ENCODE results near the gene HERC4.

Gene HERC4

DNA sequence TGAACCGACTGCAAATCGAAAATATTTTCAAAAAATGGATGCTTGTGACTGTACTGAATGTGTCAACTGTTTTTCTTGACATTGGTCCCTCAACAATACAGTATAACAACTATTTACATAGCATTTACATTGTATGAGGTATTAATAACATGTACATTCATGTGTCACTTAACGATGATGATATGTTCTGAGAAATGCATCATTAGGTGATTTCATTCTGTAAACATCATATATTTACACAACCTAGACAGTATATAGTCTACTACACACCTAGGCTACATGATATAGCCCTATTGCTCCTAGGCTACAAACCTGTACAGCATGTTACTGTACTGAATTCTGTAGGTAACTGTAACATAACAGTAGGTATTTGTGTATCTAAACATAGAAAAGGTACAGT, 150.9 kb downstream of the HERC4 start:
- H3F3A ChIP-seq (ENCODE audit: low read depth), result no peaks in the 10 kb centered on the region
- no peak for TF ChIP-seq EZH2phosphoT487 (IDR thresholded peaks at IDR 0.05; ENCODE audit: borderline replicate concordance)
- TF ChIP-seq, protein P1, sequence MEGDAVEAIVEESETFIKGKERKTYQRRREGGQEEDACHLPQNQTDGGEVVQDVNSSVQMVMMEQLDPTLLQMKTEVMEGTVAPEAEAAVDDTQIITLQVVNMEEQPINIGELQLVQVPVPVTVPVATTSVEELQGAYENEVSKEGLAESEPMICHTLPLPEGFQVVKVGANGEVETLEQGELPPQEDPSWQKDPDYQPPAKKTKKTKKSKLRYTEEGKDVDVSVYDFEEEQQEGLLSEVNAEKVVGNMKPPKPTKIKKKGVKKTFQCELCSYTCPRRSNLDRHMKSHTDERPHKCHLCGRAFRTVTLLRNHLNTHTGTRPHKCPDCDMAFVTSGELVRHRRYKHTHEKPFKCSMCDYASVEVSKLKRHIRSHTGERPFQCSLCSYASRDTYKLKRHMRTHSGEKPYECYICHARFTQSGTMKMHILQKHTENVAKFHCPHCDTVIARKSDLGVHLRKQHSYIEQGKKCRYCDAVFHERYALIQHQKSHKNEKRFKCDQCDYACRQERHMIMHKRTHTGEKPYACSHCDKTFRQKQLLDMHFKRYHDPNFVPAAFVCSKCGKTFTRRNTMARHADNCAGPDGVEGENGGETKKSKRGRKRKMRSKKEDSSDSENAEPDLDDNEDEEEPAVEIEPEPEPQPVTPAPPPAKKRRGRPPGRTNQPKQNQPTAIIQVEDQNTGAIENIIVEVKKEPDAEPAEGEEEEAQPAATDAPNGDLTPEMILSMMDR (conservative IDR thresholded peaks at IDR 0.05; ENCODE audit: low read length), result no peak
- H2AFZ ChIP-seq (ENCODE audit: low read length), result no peak overlapping the region

DNA sequence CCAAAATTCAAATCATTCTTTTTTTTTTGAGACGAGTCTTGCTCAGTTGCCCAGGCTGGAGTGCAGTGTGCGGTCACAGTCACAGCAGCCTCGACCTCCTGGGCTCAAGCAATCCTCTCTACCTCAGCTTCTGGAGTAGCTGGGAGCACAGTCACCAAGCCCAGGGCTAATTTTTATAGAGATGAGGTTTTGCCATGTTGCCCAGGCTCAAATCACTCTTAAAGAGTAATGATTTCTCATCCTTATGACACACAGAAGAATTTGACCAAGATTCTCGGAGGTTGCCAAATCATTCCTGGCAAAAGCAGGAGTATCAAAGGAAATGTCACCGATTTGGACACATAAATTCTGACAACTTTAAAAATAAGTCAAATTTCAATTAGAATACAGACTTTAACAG, 151.5 kb downstream of the HERC4 start:
- no peaks in the 10 kb centered on the region for H3K27me3 ChIP-seq (ENCODE audit: insufficient read depth, low read length, poor library complexity, severe bottlenecking)
- H3K9ac ChIP-seq (ENCODE audit: low read depth, low read length, poor library complexity, severe bottlenecking), result no peak overlapping the region
- H3K4me3 ChIP-seq (ENCODE audit: low read length, poor library complexity, severe bottlenecking), result no peak overlapping the region
- no peaks in the 10 kb centered on the region for H3F3A ChIP-seq (ENCODE audit: low read depth)
- H3K9me2 ChIP-seq (replicated peaks; ENCODE audit: low read depth, low read length), result no peaks in the 10 kb centered on the region
- H2AFZ ChIP-seq (ENCODE audit: low read length), result no peak overlapping the region
- no peak overlapping the region for H3K4me2 ChIP-seq (ENCODE audit: low read depth, low read length, poor library complexity, severe bottlenecking)
- TF ChIP-seq, protein P1 (conservative IDR thresholded peaks at IDR 0.05; ENCODE audit: low read length), result no peak
- no peak for TF ChIP-seq EZH2phosphoT487 (IDR thresholded peaks at IDR 0.05; ENCODE audit: borderline replicate concordance)
- H3K36me3 ChIP-seq (ENCODE audit: insufficient read depth, low read length), result peaks cover 16% of the 10 kb centered on the region; the same call in 1 of the 2 replicates
- H3K79me2 ChIP-seq (ENCODE audit: insufficient read depth, low read length), result no peaks in the 10 kb centered on the region
- no peaks in the 10 kb centered on the region for H3K4me1 ChIP-seq (ENCODE audit: insufficient read depth, low read length, poor library complexity, severe bottlenecking)
- H3K9me3 ChIP-seq (ENCODE audit: insufficient read depth, low read depth, low read length), result no peaks in the 10 kb centered on the region
- H4K20me1 ChIP-seq (ENCODE audit: insufficient read depth, low read length, poor library complexity, severe bottlenecking), result no peaks in the 10 kb centered on the region

More for the DNA sequence above, 150.9 kb downstream of the HERC4 start:
- H3K27me3 ChIP-seq (ENCODE audit: insufficient read depth, low read length, poor library complexity, severe bottlenecking), result no peaks in the 10 kb centered on the region
- H4K20me1 ChIP-seq (ENCODE audit: insufficient read depth, low read length, poor library complexity, severe bottlenecking), result no peaks in the 10 kb centered on the region
- H3K4me3 ChIP-seq (ENCODE audit: low read length, poor library complexity, severe bottlenecking), result no peak overlapping the region
- peaks cover 13% of the 10 kb centered on the region; the same call in 1 of the 2 replicates for H3K36me3 ChIP-seq (ENCODE audit: insufficient read depth, low read length)
- H3K79me2 ChIP-seq (ENCODE audit: insufficient read depth, low read length), result no peaks in the 10 kb centered on the region
- H3K9me2 ChIP-seq (replicated peaks; ENCODE audit: low read depth, low read length), result no peaks in the 10 kb centered on the region
- H3K9me3 ChIP-seq (ENCODE audit: insufficient read depth, low read depth, low read length), result no peaks in the 10 kb centered on the region
- H3K4me2 ChIP-seq (ENCODE audit: low read depth, low read length, poor library complexity, severe bottlenecking), result no peak overlapping the region
- no peak overlapping the region for H3K9ac ChIP-seq (ENCODE audit: low read depth, low read length, poor library complexity, severe bottlenecking)
- H3K4me1 ChIP-seq (ENCODE audit: insufficient read depth, low read length, poor library complexity, severe bottlenecking), result no peaks in the 10 kb centered on the region

DNA sequence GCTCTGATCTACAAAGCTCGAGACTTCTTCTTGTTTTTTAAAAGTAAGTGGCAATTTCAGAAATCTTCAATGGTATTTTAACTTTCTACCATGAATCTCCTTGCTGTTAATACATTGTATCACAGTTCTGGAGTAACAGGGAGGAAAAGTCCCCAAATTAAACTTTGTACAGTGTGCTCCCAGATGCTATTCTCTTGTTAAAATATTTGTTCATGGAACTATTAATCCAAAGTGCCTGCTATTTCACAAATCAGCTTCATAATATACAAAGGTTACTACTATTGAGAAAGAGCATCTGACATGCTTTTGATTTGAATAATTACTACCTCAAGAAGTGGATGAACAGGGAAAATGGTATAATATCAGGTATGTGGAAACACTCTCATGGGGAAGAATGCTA, 154.0 kb downstream of the HERC4 start:
- Histone ChIP-seq H3K4me2 (ENCODE audit: low read depth, low read length, poor library complexity, severe bottlenecking) (no peak overlapping the region), H3K79me2 (ENCODE audit: insufficient read depth, low read length) (no peaks in the 10 kb centered on the region), H3K4me1 (ENCODE audit: insufficient read depth, low read length, poor library complexity, severe bottlenecking) (no peaks in the 10 kb centered on the region), H2AFZ (ENCODE audit: low read length) (no peak overlapping the region), H3K27me3 (ENCODE audit: insufficient read depth, low read length, poor library complexity, severe bottlenecking) (no peaks in the 10 kb centered on the region), H3K4me3 (ENCODE audit: low read length, poor library complexity, severe bottlenecking) (no peak overlapping the region), H3F3A (ENCODE audit: low read depth) (peaks cover 5% of the 10 kb centered on the region; the same call in 1 of the 2 replicates), H4K20me1 (ENCODE audit: insufficient read depth, low read length, poor library complexity, severe bottlenecking) (no peaks in the 10 kb centered on the region), H3K9me3 (ENCODE audit: insufficient read depth, low read depth, low read length) (no peaks in the 10 kb centered on the region), H3K36me3 (ENCODE audit: insufficient read depth, low read length) (peaks cover 38% of the 10 kb centered on the region; the same call in 1 of the 2 replicates), H3K9ac (ENCODE audit: low read depth, low read length, poor library complexity, severe bottlenecking) (no peak overlapping the region), H3K9me2 (replicated peaks; ENCODE audit: low read depth, low read length) (no peaks in the 10 kb centered on the region)
- TF ChIP-seq EZH2phosphoT487 (IDR thresholded peaks at IDR 0.05; ENCODE audit: borderline replicate concordance), result no peak

DNA sequence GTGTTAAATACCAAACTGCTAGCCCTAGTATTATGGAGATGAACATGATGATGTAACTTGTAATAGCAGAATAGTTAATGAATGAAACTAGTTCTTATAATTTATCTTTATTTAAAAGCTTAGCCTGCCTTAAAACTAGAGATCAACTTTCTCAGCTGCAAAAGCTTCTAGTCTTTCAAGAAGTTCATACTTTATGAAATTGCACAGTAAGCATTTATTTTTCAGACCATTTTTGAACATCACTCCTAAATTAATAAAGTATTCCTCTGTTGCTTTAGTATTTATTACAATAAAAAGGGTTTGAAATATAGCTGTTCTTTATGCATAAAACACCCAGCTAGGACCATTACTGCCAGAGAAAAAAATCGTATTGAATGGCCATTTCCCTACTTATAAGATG, 157.4 kb downstream of the HERC4 start:
- Histone ChIP-seq H3K79me2 (ENCODE audit: insufficient read depth, low read length) (no peaks in the 10 kb centered on the region), H3F3A (ENCODE audit: low read depth) (peaks cover 5% of the 10 kb centered on the region; the same call in 1 of the 2 replicates)

More for the DNA sequence above, 157.4 kb downstream of the HERC4 start:
- Histone ChIP-seq H3K27me3 (ENCODE audit: insufficient read depth, low read length, poor library complexity, severe bottlenecking) (no peaks in the 10 kb centered on the region), H4K20me1 (ENCODE audit: insufficient read depth, low read length, poor library complexity, severe bottlenecking) (no peaks in the 10 kb centered on the region), H3K9me3 (ENCODE audit: insufficient read depth, low read depth, low read length) (no peaks in the 10 kb centered on the region), H3K36me3 (ENCODE audit: insufficient read depth, low read length) (peaks cover 55% of the 10 kb centered on the region), H3K4me1 (ENCODE audit: insufficient read depth, low read length, poor library complexity, severe bottlenecking) (no peaks in the 10 kb centered on the region), H3K9me2 (replicated peaks; ENCODE audit: low read depth, low read length) (no peaks in the 10 kb centered on the region), H3K4me2 (ENCODE audit: low read depth, low read length, poor library complexity, severe bottlenecking) (no peak overlapping the region), H2AFZ (ENCODE audit: low read length) (no peak overlapping the region), H3K9ac (ENCODE audit: low read depth, low read length, poor library complexity, severe bottlenecking) (no peak overlapping the region), H3K4me3 (ENCODE audit: low read length, poor library complexity, severe bottlenecking) (no peak overlapping the region)
- TF ChIP-seq, protein P1 (conservative IDR thresholded peaks at IDR 0.05; ENCODE audit: low read length), result no peak
- no peak for TF ChIP-seq EZH2phosphoT487 (IDR thresholded peaks at IDR 0.05; ENCODE audit: borderline replicate concordance)

Data from Loucy (cell line).